ENCODE measurements around the gene P2RX2. TPM values are rescaled to one million over a fixed set of nuclear protein-coding genes. Genes with fewer than 3 reads are reported as not detected.

Gene P2RX2
- total RNA-seq, 1 donor from 2014 or later, result not detected

DNA sequence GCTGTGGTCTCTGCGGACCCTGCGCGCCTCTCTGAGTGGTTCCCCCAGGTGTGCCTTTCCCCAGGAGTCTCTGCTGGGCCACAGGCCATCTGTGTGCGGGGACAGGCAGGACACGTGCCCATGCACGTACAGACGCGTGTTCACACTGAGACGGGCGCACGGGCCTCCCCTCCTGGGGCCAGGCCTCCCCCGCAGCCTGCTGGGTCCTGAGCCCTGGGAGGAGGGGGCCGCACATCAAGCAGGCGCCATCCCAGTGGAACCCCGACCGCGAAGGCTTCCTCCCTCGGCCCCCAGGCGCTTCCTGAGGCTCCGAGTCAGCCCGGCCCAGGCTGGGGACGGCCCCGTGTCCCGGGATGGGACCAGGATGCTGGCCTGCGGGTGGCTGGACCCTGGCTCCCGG is 47.9 kb upstream of the P2RX2 start:
- no peaks in the 10 kb centered on the region for H3K27me3 ChIP-seq
- TF ChIP-seq, protein P1, sequence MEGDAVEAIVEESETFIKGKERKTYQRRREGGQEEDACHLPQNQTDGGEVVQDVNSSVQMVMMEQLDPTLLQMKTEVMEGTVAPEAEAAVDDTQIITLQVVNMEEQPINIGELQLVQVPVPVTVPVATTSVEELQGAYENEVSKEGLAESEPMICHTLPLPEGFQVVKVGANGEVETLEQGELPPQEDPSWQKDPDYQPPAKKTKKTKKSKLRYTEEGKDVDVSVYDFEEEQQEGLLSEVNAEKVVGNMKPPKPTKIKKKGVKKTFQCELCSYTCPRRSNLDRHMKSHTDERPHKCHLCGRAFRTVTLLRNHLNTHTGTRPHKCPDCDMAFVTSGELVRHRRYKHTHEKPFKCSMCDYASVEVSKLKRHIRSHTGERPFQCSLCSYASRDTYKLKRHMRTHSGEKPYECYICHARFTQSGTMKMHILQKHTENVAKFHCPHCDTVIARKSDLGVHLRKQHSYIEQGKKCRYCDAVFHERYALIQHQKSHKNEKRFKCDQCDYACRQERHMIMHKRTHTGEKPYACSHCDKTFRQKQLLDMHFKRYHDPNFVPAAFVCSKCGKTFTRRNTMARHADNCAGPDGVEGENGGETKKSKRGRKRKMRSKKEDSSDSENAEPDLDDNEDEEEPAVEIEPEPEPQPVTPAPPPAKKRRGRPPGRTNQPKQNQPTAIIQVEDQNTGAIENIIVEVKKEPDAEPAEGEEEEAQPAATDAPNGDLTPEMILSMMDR (IDR thresholded peaks at IDR 0.05), result no peak
- TF ChIP-seq EZH2phosphoT487 (IDR thresholded peaks at IDR 0.05), result no peak
- no peak for TF ChIP-seq EZH2 (IDR thresholded peaks at IDR 0.05)
- no peak overlapping the region for H3K4me3 ChIP-seq
- no peak overlapping the region for H3K4me2 ChIP-seq
- H3K9ac ChIP-seq, result no peak overlapping the region
- Mint-ChIP-seq H3K4me3 (no peak overlapping the region), H3K4me1 (peaks cover under 1% of the 10 kb centered on the region), H3K27ac (no peak overlapping the region), H3K27me3 (ENCODE audit: insufficient read depth, low read depth) (no peaks in the 10 kb centered on the region), H3K36me3 (peaks cover 2% of the 10 kb centered on the region), H3K9me3 (no peaks in the 10 kb centered on the region)
- no peaks in the 10 kb centered on the region for H3K36me3 ChIP-seq
- H4K20me1 ChIP-seq (ENCODE audit: low read depth), result peaks cover 85% of the 10 kb centered on the region
- H3K79me2 ChIP-seq (ENCODE audit: low read depth), result no peaks in the 10 kb centered on the region
- H3K27ac ChIP-seq, result no peak overlapping the region
- H3K4me1 ChIP-seq, result no peaks in the 10 kb centered on the region
- no peaks in the 10 kb centered on the region for H3K9me3 ChIP-seq (ENCODE audit: low read depth)
- no peaks in the 10 kb centered on the region for H3F3A ChIP-seq (ENCODE audit: low read depth)
- no peak for DNase-seq (ENCODE audit: low spot score)
- no peak overlapping the region for H2AFZ ChIP-seq (replicated peaks)

DNA sequence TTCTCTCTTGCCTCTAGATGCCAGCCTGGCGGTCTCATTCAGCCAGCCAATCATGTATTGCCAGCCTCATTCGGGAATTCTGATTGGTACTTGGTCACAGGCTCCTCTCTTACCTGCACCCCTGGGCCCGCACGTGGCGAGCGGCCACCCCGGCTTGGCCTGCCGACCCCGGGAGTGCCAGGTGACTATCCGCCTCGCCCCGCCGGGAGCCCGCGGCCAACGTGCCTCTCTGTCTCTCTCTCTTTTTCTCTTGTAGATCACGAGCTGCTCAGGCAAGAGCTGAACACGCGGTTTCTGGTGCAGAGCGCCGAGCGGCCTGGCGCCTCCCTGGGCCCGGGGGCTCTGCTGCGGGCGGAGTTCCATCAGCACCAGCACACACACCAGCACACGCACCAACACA is 47.5 kb upstream of the P2RX2 start:
- Mint-ChIP-seq H3K36me3 (no peaks in the 10 kb centered on the region), H3K9me3 (no peaks in the 10 kb centered on the region), H3K27ac (no peak overlapping the region), H3K4me1 (no peaks in the 10 kb centered on the region), H3K27me3 (ENCODE audit: insufficient read depth, low read depth) (no peaks in the 10 kb centered on the region), H3K4me3 (no peak overlapping the region)
- Histone ChIP-seq H3K4me2 (no peak overlapping the region), H3K36me3 (no peaks in the 10 kb centered on the region), H3K4me1 (no peaks in the 10 kb centered on the region), H3K9me3 (ENCODE audit: low read depth) (no peaks in the 10 kb centered on the region), H3K4me3 (no peak overlapping the region), H3K27me3 (no peaks in the 10 kb centered on the region), H4K20me1 (ENCODE audit: low read depth) (peaks cover 85% of the 10 kb centered on the region), H3K79me2 (ENCODE audit: low read depth) (no peaks in the 10 kb centered on the region), H2AFZ (replicated peaks) (no peak overlapping the region), H3F3A (ENCODE audit: low read depth) (no peaks in the 10 kb centered on the region), H3K9ac (no peak overlapping the region), H3K27ac (no peak overlapping the region)
- DNase-seq (ENCODE audit: low spot score), result no peak
- TF ChIP-seq, protein P1 (IDR thresholded peaks at IDR 0.05), result no peak
- TF ChIP-seq EZH2phosphoT487 (IDR thresholded peaks at IDR 0.05), result no peak

DNA sequence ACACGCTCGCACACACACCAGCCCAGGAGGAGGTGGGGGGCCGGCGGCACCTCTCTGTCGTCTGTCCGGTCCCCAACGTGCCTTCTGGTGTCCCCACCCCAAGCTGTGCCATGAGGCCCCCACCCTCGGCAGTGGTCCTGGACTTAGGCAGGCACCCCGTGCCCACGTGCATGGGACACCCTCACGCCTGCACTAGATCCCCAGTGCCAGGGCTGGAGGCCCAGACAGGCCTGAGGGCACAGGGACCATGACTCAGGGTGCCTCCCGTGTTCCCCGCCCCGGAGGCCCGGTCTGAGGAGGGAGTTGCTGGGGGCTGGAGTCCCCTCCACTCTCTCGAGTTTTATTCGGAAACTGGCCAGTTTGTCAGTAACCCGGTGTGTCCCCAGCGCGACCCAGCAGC is 47.0 kb upstream of the P2RX2 start:
- Histone ChIP-seq H3K27me3 (no peaks in the 10 kb centered on the region), H2AFZ (replicated peaks) (no peak overlapping the region), H3K36me3 (no peaks in the 10 kb centered on the region), H3K9ac (no peak overlapping the region), H3K27ac (no peak overlapping the region), H3K79me2 (ENCODE audit: low read depth) (no peaks in the 10 kb centered on the region), H3K4me2 (no peak overlapping the region), H3K4me3 (no peak overlapping the region), H4K20me1 (ENCODE audit: low read depth) (peaks cover 82% of the 10 kb centered on the region), H3K9me3 (ENCODE audit: low read depth) (no peaks in the 10 kb centered on the region), H3F3A (ENCODE audit: low read depth) (no peaks in the 10 kb centered on the region), H3K4me1 (no peaks in the 10 kb centered on the region)
- H3K27me3 Mint-ChIP-seq (ENCODE audit: insufficient read depth, low read depth), result no peaks in the 10 kb centered on the region
- no peaks in the 10 kb centered on the region for H3K36me3 Mint-ChIP-seq
- H3K9me3 Mint-ChIP-seq, result no peaks in the 10 kb centered on the region
- H3K4me1 Mint-ChIP-seq, result no peaks in the 10 kb centered on the region
- H3K4me3 Mint-ChIP-seq, result no peak overlapping the region
- DNase-seq (ENCODE audit: low spot score), result no peak
- H3K27ac Mint-ChIP-seq, result no peak overlapping the region
- TF ChIP-seq, protein P1 (IDR thresholded peaks at IDR 0.05), result no peak
- TF ChIP-seq EZH2 (IDR thresholded peaks at IDR 0.05) (no peak), EZH2phosphoT487 (IDR thresholded peaks at IDR 0.05) (no peak)

DNA sequence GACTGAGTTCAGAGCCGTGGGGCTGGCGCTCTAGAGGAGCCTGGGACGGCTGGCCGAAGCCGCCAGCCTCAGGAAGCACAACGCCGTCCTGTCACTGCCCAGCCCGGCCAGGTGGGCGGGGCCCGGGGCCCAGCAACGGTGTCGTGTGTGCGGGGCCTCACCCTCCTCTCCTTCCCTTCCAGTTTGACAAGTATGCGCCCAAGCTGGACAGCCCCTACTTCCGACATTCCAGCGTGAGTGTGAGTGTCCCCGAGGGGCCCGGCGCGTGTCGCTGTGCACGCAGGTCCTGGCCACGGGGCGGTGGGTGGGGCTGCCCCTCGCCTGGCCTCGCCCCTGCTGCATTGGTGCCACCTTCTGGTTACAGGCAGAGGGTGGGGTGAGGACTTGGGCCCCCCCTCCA is 46.5 kb upstream of the P2RX2 start:
- no peaks in the 10 kb centered on the region for H3K79me2 ChIP-seq (ENCODE audit: low read depth)
- H3K27me3 ChIP-seq, result no peaks in the 10 kb centered on the region
- H3K4me1 ChIP-seq, result no peaks in the 10 kb centered on the region
- Mint-ChIP-seq H3K4me3 (no peak overlapping the region), H3K4me1 (no peaks in the 10 kb centered on the region), H3K36me3 (no peaks in the 10 kb centered on the region), H3K27me3 (ENCODE audit: insufficient read depth, low read depth) (no peaks in the 10 kb centered on the region), H3K9me3 (no peaks in the 10 kb centered on the region), H3K27ac (no peak overlapping the region)
- TF ChIP-seq, protein P1 (IDR thresholded peaks at IDR 0.05), result no peak
- DNase-seq (ENCODE audit: low spot score), result no peak
- H3K36me3 ChIP-seq, result no peaks in the 10 kb centered on the region
- peaks cover 80% of the 10 kb centered on the region for H4K20me1 ChIP-seq (ENCODE audit: low read depth)
- H3K4me2 ChIP-seq, result no peak overlapping the region
- H3K4me3 ChIP-seq, result no peak overlapping the region
- no peak overlapping the region for H3K9ac ChIP-seq
- H3F3A ChIP-seq (ENCODE audit: low read depth), result no peaks in the 10 kb centered on the region
- H3K27ac ChIP-seq, result no peak overlapping the region
- H2AFZ ChIP-seq (replicated peaks), result no peak overlapping the region
- no peaks in the 10 kb centered on the region for H3K9me3 ChIP-seq (ENCODE audit: low read depth)

All from neural progenitor cell (in vitro differentiated cells).